HG03575 (cell line): ENCODE data around the gene CPHXL.
A peak's percentile ranks its signal among the peaks of the same experiment; 100 is the strongest.

Experiments used
- ATAC-seq: cut with Tn5 transposase; IDR thresholded peaks from one replicate; pipeline ENCODE4 v1.9.1; 2021; ENCODE audit not compliant: unreplicated experiment, insufficient number of reproducible peaks, low FRiP score; ENCODE audit errors: extremely low read depth

The CPHXL gene

DNA sequence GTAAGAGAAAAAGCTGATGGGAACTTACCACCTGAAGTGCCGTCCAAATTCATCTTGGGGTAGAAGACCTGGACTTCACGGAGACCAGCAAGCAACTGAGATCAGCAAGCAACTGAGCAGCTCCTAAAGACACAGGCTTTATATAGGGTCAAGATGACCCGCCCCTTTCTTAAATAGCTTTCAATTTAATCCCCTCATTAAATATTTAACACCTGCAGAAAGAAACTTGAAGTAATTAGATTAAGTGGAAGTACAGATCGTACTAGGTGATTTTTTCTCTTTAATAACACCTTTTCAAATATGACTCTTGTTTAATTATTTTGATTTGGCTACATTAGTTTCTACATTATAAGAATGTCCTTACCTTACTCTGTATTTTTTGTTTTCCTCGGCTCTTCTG lies at the start of gene CPHXL:
TSS of gene CPHXL (minus strand) at position 101 of the 400 bp plus-strand sequence. CDS start at position 53, 48 bp downstream.
- ATAC-seq = no peak

DNA sequence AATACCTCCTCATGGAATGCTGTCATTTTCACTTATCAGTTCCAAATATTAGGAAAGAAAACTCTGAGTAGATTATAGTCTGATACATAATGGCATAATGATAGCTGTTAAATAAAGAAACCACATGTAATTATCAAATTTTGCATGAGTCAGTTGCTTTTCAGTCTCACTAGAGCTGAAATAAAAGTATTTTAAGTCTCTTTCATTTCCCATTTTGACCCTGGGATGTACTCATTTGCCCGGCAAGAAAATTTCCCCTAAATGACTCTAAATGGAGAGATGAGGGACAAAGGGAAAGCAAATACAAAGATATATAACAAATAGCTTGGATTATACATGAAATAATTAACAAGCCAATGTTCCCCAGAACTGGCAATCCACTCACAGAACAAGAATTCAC lies 47.9 kb upstream of the CPHXL start:
- ATAC-seq = no peak

DNA sequence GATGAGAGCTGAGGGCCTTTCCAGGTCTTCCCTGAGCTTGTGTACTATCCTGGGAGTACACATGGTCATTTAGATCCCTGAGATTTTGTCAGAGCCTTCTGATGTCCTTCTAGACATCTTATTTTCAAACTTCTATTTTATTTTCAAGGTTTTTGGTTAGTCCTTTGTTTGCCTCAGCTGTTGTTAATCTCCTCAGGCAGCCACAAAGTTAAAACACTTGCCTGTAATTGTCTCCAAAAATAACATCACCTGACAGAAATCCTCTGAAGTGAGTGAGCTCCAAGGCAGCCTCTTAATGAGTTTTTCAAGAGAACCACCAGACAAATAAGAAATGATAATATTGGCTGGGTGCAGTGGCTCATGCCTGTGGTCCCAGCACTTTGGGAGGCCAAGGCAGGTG lies 43.8 kb upstream of the CPHXL start:
- no peak for ATAC-seq

DNA sequence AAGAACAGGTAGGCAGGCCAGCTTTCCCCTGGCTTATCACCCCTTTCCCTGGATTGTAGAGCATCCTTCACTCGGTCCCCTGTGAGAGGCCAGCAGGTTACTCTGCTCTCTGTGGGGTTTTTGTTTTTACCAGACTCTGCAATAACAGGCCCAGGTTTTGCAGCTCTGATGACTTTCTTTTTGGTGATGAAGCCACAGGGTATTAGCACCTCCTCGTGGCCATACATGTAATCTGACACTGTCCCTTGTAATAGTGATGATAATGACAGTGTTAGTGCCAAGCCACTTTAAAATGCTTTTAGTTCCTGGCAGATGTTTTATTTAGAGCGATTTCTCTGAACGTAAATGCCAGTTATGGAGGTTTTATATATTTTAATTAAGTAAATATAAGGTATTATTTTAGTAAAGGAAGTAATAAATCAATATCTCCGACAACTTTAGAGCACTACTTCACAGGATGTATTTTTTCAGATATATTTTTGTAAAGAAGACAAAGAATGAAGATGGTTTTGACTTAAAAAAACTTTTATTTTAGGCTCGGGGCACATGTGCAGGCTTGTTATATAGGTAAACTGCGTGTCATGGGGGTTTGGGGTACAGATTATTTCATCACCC lies 38.0 kb upstream of the CPHXL start:
- peak; percentile 80 for ATAC-seq

DNA sequence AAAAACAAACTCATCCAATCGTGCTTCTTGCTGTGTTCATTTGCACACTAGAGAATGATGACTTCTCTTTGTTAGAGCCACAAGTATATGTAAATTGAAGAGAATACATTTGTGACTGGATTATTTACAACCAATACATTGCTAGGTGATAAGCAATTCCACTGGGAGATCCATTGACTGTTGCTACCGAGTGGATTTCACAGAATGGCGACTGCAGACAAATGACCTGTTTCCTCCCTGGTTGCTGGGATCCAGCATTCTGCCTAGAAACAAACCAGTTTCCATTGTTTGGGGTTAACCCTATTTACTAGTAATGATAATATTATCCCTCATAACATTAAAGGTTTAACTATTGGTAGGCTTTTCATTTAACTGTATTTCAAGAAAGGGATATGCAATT lies 36.9 kb upstream of the CPHXL start:
- no peak for ATAC-seq

DNA sequence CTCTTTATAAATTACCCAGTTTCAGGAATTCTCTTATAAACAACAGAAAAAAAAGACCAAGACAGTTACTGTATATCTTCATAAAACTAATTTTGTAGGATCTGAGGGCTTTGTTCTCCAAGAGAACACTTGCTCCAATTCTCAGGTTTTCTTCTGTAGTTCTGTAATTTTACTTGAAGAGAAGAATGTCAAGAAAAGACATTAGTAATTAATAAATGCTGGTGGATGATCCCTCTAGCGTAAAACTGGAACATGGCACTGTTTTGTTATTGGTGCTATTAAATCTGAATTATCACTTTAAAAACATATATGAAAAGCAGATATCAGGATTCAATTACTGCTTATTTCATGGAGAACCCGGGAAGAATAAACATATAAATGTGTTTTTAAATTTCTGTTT lies 36.5 kb upstream of the CPHXL start:
- no peak for ATAC-seq

DNA sequence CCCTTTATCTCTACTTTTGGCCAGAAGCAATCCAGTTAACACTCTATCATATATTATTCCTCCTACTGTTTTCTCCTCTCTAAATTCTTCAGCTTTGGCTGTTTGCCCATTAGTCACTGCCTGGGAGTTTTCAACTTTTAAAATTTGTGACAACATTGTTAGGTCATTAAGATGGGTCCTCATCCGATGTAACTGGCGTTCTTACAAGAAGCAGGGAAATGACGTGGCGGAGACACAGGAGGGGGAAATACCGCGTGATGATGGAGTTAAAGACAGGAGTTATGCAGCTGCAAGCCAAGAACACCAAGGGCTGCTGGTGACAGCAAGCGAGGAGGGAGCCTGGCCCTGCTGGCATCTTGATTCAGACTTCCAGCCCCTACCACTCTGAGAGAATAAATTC lies 34.8 kb upstream of the CPHXL start:
- ATAC-seq = peak; percentile 1

DNA sequence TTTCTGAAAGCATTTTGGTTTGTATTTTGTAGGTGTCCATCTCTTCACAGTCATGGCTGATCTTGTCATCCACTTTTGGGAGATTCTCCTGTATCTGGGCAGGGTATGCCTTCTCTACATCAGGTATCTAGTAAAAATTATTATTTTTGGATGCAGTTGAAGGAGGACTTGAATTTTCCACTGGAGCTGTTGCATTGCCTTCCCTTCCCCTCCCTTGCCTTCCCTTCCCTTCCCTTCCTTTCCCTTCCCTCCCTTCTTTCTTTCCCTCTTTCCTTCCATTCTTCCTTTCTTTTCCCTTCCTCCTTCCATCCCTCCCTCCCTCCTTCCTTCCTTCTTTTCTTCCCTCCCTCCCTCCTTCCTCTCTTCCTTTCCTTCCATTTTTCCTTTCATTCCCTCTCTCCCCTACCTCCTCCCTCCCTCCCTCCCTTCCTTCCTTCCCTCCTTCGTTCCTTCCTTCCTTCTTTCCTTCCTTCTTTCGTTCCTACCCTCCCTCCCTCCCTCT lies 33.8 kb upstream of the CPHXL start:
- no peak for ATAC-seq

DNA sequence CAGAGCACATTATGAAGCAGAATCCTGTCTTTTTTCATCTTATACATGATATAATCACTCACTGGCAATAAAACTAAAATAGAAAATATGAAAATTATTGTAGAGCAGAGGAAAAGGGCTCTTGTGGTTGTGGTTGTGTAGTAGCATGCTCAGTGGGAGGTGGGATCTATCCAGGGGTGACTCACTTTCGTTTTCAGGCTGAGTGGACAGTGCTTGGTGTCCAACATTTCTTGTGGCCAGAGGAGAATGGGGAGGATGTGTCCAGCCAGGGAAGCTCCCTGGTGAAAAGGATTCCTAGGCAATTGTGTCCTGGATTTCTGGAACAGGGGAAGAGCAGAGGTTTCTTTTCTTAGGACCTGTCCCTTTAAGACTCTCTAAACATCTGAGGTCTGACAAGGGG lies 31.9 kb upstream of the CPHXL start:
- ATAC-seq = no peak

DNA sequence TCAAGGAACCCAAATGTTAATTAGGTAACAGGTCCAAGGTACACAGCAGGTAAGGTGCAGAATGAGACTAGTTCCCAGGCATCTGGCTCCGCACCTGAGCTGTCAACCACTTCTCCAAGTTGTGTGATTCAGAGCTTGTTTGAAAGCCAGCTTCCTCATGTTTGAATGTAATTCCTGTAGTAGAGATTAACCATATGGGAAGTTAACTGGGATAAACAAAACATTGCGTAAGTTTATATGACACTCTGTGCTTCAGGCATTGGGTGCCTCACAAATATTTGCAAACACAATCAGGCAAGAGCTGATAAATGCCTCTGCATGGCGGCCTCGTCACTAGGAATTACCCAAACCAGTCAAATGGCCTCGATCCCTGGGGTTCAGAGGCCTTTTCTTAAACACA lies 27.9 kb upstream of the CPHXL start:
- ATAC-seq = no peak

DNA sequence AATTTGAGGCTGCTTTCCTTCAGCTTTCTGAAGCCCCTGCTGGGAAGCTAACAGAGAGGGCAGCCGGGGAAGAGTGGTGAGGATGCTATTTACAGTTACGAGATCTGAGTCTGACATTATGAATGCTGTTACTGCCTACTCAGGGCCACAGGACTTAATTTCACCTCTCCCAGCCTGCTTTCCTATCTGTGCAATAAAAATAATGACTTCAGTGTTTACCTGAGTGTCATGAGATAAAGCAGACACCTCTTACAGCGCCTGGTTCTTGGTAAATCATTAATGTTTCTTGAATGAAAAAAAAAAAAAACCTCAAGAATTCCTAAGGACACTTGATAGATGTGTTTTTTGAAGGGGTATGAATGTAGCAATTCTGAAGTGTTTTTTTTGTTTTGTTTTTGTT lies 24.2 kb upstream of the CPHXL start:
- ATAC-seq = no peak

DNA sequence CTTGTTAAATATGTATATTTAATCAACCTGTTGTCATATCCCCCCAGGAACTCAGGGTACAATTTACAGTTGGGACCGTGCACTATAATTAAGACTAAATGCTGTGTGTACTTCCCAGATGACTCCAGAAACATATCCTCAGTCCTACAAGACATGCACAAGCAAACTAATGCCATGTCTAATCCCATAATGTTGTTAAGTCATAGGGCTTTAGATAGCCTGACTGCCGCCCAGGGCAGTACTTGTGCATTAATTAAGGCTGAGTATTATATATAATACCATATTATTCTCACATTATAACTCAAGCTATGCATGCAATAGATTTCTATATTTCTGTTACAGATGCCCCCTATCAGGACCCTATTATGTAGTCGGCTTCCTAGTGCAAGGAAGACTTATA lies 20.1 kb upstream of the CPHXL start:
- ATAC-seq = no peak

DNA sequence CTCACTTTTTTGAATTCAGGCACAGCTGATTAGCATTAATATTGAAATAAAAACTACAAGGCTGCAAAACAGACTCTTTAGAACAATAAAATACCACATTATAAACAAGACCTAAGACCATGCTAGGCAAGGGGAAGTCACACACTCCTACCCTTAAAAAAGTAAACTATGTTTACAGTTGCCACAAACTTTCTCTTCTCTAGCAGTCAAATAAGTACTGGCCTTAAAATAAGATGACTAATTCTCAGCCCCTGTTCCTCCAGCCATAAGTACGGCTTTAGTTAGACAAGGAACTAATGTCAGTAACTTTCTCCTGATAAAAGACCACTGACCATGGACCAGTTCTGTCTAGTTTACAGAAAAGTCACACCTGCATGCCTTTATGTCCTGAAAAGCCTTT lies 19.5 kb upstream of the CPHXL start:
- no peak for ATAC-seq

DNA sequence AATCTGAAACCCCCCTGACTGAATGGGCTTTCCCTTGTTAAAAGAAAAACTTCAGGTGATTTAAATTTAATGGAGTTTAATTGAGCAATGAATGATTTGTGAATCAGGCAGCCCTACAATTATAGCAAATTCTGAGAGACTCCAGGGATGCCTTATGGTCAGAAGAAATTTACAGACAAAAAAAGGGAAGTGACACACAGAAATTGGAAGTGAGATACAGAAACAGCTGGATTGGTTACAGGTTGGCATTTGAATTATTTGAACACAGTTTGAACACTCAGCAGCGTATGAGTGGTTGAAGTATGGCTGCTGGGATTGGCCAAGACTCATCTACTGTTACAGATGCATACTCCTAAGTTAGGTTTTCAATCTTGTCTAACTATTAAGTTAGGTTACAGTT lies 19.0 kb upstream of the CPHXL start:
- no peak for ATAC-seq

DNA sequence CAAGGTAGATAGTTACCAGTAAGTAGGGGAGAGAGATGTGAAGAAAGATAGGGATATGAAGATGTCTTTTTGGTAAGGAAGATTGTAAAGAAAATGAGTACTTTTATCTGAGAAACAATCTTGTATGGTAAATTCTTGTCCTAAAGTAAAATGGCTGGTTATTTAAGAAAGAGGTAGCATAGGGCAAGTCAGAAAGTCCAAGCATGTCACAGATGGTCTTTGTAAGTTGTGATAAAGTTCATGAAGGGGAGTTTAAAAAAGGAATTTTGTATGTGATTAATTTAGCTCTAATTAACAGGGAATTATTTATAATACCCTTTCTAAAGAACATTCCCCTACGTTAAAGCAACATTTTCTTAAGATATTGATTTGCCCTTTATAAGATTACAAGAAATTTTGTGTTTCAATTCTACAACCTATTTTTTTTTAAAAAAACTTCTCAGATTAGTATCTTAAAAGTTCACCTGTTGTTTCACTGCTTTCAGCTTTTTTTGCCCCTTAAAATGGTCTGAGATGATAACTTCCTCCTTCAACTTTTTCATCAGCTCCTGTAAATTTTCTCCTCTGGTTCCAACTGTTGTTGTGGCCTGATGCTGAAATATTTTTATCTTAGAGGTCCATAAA lies 16.2 kb upstream of the CPHXL start:
- no peak for ATAC-seq

DNA sequence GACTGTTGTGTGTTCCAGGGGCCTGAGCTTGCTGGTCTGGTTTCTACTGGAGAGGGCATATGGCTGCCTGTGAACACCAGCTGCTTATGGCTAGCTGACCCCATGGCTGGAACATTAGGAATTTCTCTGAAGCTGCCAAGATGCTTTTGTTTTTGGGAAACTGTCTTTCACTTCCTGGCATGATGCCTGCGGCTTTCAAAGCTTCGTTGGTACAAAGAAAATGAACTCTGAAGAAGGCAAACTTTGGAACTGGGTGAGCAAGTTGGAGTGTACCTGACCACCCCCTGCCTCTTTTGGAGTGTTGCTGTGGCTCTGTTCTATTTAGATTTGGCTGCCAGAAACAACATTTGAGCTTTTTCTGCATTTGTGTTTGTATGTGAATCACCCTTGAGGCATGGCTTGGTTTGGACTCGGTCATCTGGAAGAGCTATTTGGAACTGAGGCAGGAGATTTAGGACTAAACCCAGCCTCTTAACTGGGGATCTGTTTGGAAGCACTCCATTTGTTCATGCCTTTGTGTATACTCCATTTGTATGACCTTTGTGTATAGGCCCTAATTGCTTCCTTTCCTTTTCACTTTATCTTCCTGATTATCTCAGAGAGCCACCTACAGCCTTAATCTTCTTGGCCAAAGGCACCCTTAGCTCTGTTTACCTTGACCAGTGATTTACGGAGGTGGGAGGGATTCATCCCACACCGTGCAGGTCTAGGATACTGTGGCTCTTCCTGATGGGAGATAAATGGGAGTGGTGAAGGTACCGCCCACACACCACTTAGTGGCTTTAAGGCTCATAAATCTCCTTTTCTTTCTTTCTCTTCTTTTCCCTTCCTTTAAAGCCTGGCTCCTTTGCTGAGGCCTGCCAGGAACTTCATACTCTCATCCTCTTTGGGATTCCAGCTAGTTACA lies 7.3 kb upstream of the CPHXL start:
- ATAC-seq = no peak

DNA sequence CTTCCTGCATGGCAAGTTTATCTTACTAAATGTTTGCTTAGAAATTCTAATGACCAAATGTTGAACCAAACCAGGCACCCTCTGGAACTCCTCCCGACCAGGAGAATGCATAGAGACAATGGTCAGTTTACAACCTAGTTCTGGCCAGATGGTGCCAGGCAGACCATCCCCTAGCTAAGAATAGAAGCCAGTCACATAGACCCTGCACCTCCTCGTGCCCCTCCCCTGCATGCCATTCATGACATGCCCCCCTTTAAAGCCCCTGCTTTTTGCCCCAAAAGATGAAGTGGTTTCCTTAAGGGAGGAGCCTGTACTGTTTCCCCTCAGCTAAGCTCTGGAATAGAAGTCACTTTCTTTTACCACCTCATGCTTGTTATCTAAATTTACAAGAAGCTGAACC lies 6.6 kb upstream of the CPHXL start:
- no peak for ATAC-seq

DNA sequence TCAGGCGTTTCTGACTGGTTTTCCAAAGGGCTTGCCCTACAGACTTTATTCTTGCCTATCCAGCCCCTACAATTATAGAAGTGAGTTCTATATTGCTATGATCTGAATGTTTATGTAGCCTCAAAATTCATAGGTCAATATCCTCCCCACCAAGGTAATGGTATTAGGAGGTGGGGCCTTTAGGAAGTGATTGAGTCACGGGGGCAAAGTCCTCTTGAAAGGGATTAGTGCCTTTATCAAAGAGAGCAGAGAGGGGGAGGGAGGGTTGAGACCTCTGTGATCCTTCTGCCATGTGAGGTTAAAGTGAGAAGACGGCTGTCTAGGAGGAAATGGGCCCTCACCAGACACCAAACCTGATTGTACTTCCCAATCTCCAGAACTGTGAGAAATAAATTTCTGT lies 931 bp upstream of the CPHXL start:
- ATAC-seq = no peak

DNA sequence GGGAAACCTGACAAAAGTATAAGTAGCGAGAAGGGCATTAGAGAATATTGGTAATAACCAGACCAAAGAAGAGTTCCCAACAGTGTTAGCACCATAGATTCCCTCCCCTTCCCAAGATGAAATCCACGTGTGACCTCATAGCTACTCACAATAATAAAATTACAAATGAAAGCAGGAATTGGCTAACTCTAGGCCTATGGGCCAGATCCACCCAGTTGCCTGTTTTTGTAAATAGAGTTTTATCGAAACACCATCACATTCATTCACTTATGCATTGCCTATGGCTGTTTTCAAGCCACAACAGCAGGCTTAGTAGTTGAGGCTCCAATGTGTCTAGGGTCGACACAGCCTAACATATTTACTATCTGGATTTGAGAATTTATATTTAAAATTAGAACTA lies 7.8 kb downstream of the CPHXL start:
- ATAC-seq = no peak

DNA sequence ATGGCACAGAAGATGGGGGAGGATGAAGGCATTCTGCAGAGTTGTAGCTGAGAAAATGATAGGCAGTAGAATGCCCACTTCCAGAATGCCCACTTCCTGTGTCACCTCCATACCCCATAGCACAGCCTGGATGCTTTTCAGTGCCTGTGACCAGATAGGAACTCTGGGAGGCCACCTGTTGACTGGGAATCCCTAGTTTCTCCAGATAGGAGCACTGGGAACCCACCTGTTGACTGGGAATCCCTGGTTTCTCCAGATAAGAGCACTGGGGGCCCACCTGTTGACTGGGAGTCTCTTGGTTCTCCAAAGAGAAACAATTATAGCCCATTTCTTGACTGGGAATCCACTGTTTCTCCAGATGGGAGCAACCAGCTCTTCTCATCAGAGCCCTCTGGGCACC lies 11.6 kb downstream of the CPHXL start:
- no peak for ATAC-seq
